Liver (tissue), 9 donors: ENCODE measurements around the gene EIF4G1. TPM values are rescaled to one million over a fixed set of nuclear protein-coding genes. Genes with fewer than 3 reads are reported as not detected.
"Not testable (repeated sequence)": the region's sequence is repeated elsewhere in the genome, so short reads cannot be mapped to it uniquely, and the experiment has no call there.

Source experiments
- DNase-seq: peaks from one replicate; pipeline ENCODE4 v3.0.0-alpha.2; 2017; ENCODE audit warnings: low spot score
- H3K27ac ChIP-seq, 2 donors: one replicate each; pipeline ENCODE4 v1.7.0; 2013; ENCODE audit warnings: inconsistent platforms in 2 of 2, low read length in 2 of 2, control low read depth in 1 of 2, low read depth in 1 of 2, mild to moderate bottlenecking in 1 of 2
- H3K27me3 ChIP-seq, 4 donors: one replicate each; pipeline versions ENCODE4 v1.6.1 to v1.7.0; 2013; ENCODE audit warnings: low read length in 3 of 4, inconsistent platforms in 1 of 4, mild to moderate bottlenecking in 1 of 4, moderate library complexity in 1 of 4; ENCODE audit not compliant: control insufficient read depth in 4 of 4, insufficient read depth in 4 of 4
- H3K36me3 ChIP-seq, 4 donors: one replicate each; pipeline versions ENCODE4 v1.6.1 to v1.7.0; 2013; ENCODE audit warnings: low read length in 3 of 4, mild to moderate bottlenecking in 3 of 4, low read depth in 1 of 4, moderate library complexity in 1 of 4; ENCODE audit not compliant: control insufficient read depth in 4 of 4, insufficient read depth in 3 of 4
- H3K4me1 ChIP-seq, 4 donors: one replicate each; pipeline versions ENCODE4 v1.6.1 to v1.7.0; 2013; ENCODE audit warnings: low read length in 3 of 4, mild to moderate bottlenecking in 3 of 4, moderate library complexity in 1 of 4; ENCODE audit not compliant: control insufficient read depth in 4 of 4, insufficient read depth in 4 of 4
- H3K4me3 ChIP-seq, 3 donors: one replicate each; pipeline versions ENCODE4 v1.6.1 to v1.7.0; 2013; ENCODE audit warnings: low read length in 3 of 3, control low read depth in 1 of 3, low read depth in 1 of 3, mild to moderate bottlenecking in 1 of 3
- H3K9ac ChIP-seq, 2 donors: one replicate each; pipeline ENCODE4 v1.7.0; 2013; ENCODE audit warnings: low read length in 2 of 2, mild to moderate bottlenecking in 2 of 2, moderate library complexity in 2 of 2, control low read depth in 1 of 2, low read depth in 1 of 2
- H3K9me3 ChIP-seq, 4 donors: one replicate each; pipeline versions ENCODE4 v1.6.1 to v1.7.0; 2013; ENCODE audit warnings: low read length in 3 of 4; ENCODE audit not compliant: control insufficient read depth in 4 of 4
- EGR1 ChIP-seq, 2 donors: IDR thresholded peaks; 2 replicates each; pipeline ENCODE4 v1.6.1; 2016 to 2018; ENCODE audit warnings: antibody characterized with exemption in 2 of 2, low read depth in 2 of 2
- FOXA1 ChIP-seq: IDR thresholded peaks from 2 replicates; pipeline ENCODE4 v1.6.1; 2016; ENCODE audit warnings: antibody characterized with exemption
- FOXA2 ChIP-seq: IDR thresholded peaks from 2 replicates; pipeline ENCODE4 v1.6.1; 2016; ENCODE audit warnings: antibody characterized with exemption
- GABPA ChIP-seq, 2 donors: IDR thresholded peaks in 1 of 2; conservative IDR thresholded peaks in 1 of 2; 2 replicates each; pipeline ENCODE4 v1.6.1; 2016; ENCODE audit warnings: antibody characterized with exemption in 2 of 2, mild to moderate bottlenecking in 1 of 2, moderate library complexity in 1 of 2
- HNF4A ChIP-seq, 2 donors: conservative IDR thresholded peaks; 2 replicates each; pipeline ENCODE4 v1.6.1; 2016; ENCODE audit warnings: antibody characterized with exemption in 2 of 2, mild to moderate bottlenecking in 2 of 2
- HNF4G ChIP-seq: IDR thresholded peaks from 2 replicates; pipeline ENCODE4 v1.6.1; 2016; ENCODE audit warnings: antibody characterized with exemption
- NR2F2 ChIP-seq: IDR thresholded peaks from 2 replicates; pipeline ENCODE4 v1.6.1; 2016; ENCODE audit warnings: antibody characterized with exemption
- RAD21 ChIP-seq, 2 donors: IDR thresholded peaks; 2 replicates each; pipeline ENCODE4 v1.6.1; 2016; ENCODE audit warnings: antibody characterized with exemption in 2 of 2, mild to moderate bottlenecking in 2 of 2
- RXRA ChIP-seq, 2 donors: IDR thresholded peaks; 2 replicates each; pipeline ENCODE4 v1.6.1; 2017 to 2018; ENCODE audit warnings: antibody characterized with exemption in 2 of 2, mild to moderate bottlenecking in 1 of 2
- SP1 ChIP-seq: IDR thresholded peaks from 2 replicates; pipeline ENCODE4 v1.6.1; 2018; ENCODE audit warnings: antibody characterized with exemption, mild to moderate bottlenecking
- TAF1 ChIP-seq: conservative IDR thresholded peaks from 2 replicates; pipeline ENCODE4 v1.6.1; 2016; ENCODE audit warnings: antibody characterized with exemption, mild to moderate bottlenecking
- YY1 ChIP-seq: IDR thresholded peaks from 2 replicates; pipeline ENCODE4 v1.6.1; 2016; ENCODE audit warnings: antibody characterized with exemption, mild to moderate bottlenecking
- WGBS: extraction: QIAGEN DNeasy Blood & Tissue Kit; methylation state at CpG from one replicate; pipeline ENCODE4 v1.1.7; 2013; 5-methylcytosine and 5-hydroxymethylcytosine counted together
- polyA plus RNA-seq, 2 donors: library from polyadenylated mRNA; stranded (reverse) in 1 of 2; unstranded in 1 of 2; fragments of 200-250 nt in 1 of 2; fragments of >200 nt in 1 of 2; fragmentation: Nextera tagmentation in 1 of 2; extraction: Ambion mirVana in 1 of 2; gene quantifications; one replicate each; pipeline versions ENCODE4 v1.2.1 to v1.2.3, GENCODE V29; 2013 to 2015
- total RNA-seq, 2 donors: library from RNA; depleted of rRNA; stranded (reverse); fragments of >200 nt; gene quantifications; one replicate each; pipeline ENCODE4 v1.2.3, GENCODE V29; 2014
- TF ChIP-seq, protein P1 (sequence below): fragments of 150-350 bp; IDR thresholded peaks from 2 replicates; pipeline ENCODE4 v1.5.1; 2017; ENCODE audit warnings: improper control_type of control experiment, low read depth, low read length; ENCODE audit not compliant: missing input control
- TF ChIP-seq, protein P2 (sequence below): IDR thresholded peaks from 2 replicates; pipeline ENCODE4 v1.6.1; 2016; ENCODE audit warnings: antibody characterized with exemption
- TF ChIP-seq, protein P3 (sequence below): IDR thresholded peaks from 2 replicates; pipeline ENCODE4 v1.6.1; 2016; ENCODE audit warnings: antibody characterized with exemption
- TF ChIP-seq, protein P4 (sequence below): IDR thresholded peaks from 2 replicates; pipeline ENCODE4 v1.6.1; 2016; ENCODE audit warnings: antibody characterized with exemption
- TF ChIP-seq, protein P5 (sequence below): IDR thresholded peaks from 2 replicates; pipeline ENCODE4 v1.6.1; 2016; ENCODE audit warnings: antibody characterized with exemption, mild to moderate bottlenecking
- donor health status: healthy.
- donor health status: healthy.
- donor health status: healthy.
- donor health status: healthy.
- donor health status: healthy.

The EIF4G1 gene
- total and polyA plus RNA-seq, 4 donors = 140 to 329 (median 207) TPM

DNA sequence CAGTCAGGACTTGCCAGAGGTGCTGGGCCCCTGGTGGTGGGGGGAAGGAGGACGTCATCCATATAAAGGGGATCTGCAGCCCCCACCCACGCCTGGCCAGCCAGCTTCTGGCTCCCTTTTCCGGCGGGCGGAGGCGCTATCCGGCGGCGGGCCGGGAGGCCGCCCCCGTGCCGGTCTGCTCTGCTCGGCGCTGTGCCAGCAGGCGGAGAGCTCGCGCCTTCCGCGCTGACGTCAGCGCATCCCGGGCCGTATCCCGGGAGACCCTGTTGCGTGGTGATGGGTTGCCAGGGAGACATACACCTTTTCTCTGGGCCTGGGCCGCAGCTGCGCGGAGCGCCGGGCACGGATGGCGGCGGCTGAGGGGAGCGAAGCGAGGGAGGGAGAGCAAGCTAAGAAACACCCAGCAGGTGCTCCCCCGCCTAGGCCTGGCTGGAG lies 24.1 kb downstream of the EIF4G1 start:
- WGBS = 61% methylated on average over 37 of the region's 37 CpGs
- Histone ChIP-seq H3K4me3 (no peak overlapping the region), H3K4me1 (peaks cover 0 to 13% (median 6%) of the 10 kb centered on the region in 4 donors), H3K36me3 (peaks cover 5 to 31% (median 17%) of the 10 kb centered on the region in 4 donors), H3K9ac (no peak overlapping the region), H3K27ac (peak overlapping the region in 1 of 2 donors; percentile 23), H3K27me3 (no peaks in the 10 kb centered on the region), H3K9me3 (no peaks in the 10 kb centered on the region)
- TF ChIP-seq GABPA (IDR thresholded peaks at IDR 0.05 in 1 of 2, conservative IDR thresholded peaks at IDR 0.05 in 1 of 2) (no peak), FOXA1 (no peak), YY1 (no peak)
- DNase-seq = no peak

DNA sequence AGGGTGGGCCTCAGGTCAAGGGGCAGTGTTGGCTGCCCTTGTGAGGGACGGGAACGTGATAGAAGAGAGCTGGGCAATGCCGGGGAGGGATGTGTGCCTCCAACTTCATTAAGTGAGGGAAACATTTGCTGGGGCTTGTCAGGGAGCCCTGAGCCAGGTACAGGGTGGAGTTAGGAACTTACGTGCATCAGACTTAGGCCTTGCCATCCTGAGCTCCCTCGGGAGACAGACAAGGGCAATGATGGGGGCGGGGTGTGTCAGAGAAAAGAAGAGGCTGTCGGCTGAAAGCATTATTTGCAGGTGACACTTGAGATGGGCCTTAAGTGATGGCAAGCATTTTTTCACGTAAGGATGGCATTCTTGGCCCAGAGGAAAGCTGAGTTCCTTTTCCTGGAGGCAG lies 24.6 kb downstream of the EIF4G1 start:
- Histone ChIP-seq H3K27me3 (no peaks in the 10 kb centered on the region), H3K36me3 (peaks cover 1 to 27% (median 12%) of the 10 kb centered on the region in 4 donors), H3K9ac (no peak overlapping the region), H3K4me3 (no peak overlapping the region), H3K9me3 (no peaks in the 10 kb centered on the region), H3K27ac (no peak overlapping the region), H3K4me1 (peaks cover 0 to 13% (median 6%) of the 10 kb centered on the region in 4 donors)
- TF ChIP-seq, protein P1, sequence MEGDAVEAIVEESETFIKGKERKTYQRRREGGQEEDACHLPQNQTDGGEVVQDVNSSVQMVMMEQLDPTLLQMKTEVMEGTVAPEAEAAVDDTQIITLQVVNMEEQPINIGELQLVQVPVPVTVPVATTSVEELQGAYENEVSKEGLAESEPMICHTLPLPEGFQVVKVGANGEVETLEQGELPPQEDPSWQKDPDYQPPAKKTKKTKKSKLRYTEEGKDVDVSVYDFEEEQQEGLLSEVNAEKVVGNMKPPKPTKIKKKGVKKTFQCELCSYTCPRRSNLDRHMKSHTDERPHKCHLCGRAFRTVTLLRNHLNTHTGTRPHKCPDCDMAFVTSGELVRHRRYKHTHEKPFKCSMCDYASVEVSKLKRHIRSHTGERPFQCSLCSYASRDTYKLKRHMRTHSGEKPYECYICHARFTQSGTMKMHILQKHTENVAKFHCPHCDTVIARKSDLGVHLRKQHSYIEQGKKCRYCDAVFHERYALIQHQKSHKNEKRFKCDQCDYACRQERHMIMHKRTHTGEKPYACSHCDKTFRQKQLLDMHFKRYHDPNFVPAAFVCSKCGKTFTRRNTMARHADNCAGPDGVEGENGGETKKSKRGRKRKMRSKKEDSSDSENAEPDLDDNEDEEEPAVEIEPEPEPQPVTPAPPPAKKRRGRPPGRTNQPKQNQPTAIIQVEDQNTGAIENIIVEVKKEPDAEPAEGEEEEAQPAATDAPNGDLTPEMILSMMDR = no peak
- TF ChIP-seq HNF4A (conservative IDR thresholded peaks at IDR 0.05) (no peak), HNF4G (no peak), TAF1 (no peak), RXRA (IDR thresholded peaks at IDR 0.05) (no peak), RAD21 (IDR thresholded peaks at IDR 0.05) (no peak), EGR1 (IDR thresholded peaks at IDR 0.05; ENCODE audit: low read depth in 2 of 2) (no peak), NR2F2 (no peak), FOXA1 (no peak), FOXA2 (no peak), GABPA (IDR thresholded peaks at IDR 0.05 in 1 of 2, conservative IDR thresholded peaks at IDR 0.05 in 1 of 2) (no peak), SP1 (no peak)
- TF ChIP-seq, protein P2, sequence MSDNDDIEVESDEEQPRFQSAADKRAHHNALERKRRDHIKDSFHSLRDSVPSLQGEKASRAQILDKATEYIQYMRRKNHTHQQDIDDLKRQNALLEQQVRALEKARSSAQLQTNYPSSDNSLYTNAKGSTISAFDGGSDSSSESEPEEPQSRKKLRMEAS = no peak
- TF ChIP-seq, protein P3, sequence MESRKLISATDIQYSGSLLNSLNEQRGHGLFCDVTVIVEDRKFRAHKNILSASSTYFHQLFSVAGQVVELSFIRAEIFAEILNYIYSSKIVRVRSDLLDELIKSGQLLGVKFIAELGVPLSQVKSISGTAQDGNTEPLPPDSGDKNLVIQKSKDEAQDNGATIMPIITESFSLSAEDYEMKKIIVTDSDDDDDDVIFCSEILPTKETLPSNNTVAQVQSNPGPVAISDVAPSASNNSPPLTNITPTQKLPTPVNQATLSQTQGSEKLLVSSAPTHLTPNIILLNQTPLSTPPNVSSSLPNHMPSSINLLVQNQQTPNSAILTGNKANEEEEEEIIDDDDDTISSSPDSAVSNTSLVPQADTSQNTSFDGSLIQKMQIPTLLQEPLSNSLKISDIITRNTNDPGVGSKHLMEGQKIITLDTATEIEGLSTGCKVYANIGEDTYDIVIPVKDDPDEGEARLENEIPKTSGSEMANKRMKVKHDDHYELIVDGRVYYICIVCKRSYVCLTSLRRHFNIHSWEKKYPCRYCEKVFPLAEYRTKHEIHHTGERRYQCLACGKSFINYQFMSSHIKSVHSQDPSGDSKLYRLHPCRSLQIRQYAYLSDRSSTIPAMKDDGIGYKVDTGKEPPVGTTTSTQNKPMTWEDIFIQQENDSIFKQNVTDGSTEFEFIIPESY = no peak
- TF ChIP-seq, protein P4, sequence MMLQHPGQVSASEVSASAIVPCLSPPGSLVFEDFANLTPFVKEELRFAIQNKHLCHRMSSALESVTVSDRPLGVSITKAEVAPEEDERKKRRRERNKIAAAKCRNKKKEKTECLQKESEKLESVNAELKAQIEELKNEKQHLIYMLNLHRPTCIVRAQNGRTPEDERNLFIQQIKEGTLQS = no peak
- TF ChIP-seq, protein P5, sequence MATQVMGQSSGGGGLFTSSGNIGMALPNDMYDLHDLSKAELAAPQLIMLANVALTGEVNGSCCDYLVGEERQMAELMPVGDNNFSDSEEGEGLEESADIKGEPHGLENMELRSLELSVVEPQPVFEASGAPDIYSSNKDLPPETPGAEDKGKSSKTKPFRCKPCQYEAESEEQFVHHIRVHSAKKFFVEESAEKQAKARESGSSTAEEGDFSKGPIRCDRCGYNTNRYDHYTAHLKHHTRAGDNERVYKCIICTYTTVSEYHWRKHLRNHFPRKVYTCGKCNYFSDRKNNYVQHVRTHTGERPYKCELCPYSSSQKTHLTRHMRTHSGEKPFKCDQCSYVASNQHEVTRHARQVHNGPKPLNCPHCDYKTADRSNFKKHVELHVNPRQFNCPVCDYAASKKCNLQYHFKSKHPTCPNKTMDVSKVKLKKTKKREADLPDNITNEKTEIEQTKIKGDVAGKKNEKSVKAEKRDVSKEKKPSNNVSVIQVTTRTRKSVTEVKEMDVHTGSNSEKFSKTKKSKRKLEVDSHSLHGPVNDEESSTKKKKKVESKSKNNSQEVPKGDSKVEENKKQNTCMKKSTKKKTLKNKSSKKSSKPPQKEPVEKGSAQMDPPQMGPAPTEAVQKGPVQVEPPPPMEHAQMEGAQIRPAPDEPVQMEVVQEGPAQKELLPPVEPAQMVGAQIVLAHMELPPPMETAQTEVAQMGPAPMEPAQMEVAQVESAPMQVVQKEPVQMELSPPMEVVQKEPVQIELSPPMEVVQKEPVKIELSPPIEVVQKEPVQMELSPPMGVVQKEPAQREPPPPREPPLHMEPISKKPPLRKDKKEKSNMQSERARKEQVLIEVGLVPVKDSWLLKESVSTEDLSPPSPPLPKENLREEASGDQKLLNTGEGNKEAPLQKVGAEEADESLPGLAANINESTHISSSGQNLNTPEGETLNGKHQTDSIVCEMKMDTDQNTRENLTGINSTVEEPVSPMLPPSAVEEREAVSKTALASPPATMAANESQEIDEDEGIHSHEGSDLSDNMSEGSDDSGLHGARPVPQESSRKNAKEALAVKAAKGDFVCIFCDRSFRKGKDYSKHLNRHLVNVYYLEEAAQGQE = no peak
- DNase-seq = no peak
- 85% methylated on average over 8 of the region's 8 CpGs for whole genome bisulfite sequencing

DNA sequence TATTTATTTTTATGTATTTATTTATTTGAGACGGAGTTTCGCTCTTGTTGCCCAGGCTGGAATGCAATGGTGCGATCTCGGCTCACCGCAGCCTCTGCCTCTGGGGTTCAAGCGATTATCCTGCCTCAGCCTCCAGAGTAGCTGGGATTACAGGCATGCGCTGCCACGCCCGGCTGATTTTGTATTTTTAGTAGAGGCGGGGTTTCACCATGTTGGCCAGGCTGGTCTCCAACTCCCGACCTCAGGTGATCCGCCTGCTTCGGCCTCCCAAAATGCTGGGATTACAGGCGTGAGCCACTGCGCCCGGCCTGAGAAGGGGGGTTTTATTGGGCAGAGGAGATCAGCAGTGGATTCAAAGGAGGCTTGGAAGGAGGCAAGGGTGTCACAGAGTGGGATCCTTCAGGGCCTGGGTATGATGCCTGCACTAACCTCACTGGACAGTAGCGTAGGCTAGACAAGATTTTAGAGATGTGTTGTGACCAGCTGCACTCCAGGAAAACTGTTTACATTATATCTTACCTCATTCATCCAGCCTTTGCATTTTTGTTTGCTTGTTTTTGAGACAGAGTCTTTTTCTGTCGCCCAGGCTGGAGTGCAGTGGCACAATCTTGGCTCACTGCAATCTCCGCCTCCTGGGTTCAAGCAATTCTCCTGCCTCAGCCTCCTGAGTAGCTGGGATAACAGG lies 25.2 kb downstream of the EIF4G1 start:
- H3K9ac ChIP-seq, H3K27ac ChIP-seq, H3K4me3 ChIP-seq, H3K9me3 ChIP-seq, H3K27me3 ChIP-seq, DNase-seq: not testable (repeated sequence)
- peaks cover 0 to 13% (median 6%) of the 10 kb centered on the region in 4 donors for H3K4me1 ChIP-seq
- 97% methylated on average over 19 of the region's 19 CpGs for WGBS
- H3K36me3 ChIP-seq = peaks cover 0 to 21% (median 7%) of the 10 kb centered on the region in 4 donors
